Skin of body (tissue), 2 donors: Measurements from ENCODE around the gene BMP3. TPM values are rescaled to one million over a fixed set of nuclear protein-coding genes. Genes with fewer than 3 reads are reported as not detected.

ENCODE experiments used
- DNase-seq: peaks from one replicate; lab custom pipeline; 2025; lab: John Stamatoyannopoulos, UW
- total RNA-seq: library from RNA; depleted of rRNA; stranded (reverse); fragments of >200 nt; gene quantifications from one replicate; pipeline ENCODE4 v1.2.3, GENCODE V29; 2014

Gene BMP3
- total RNA-seq, 1 donor from 2014 or later: 1.5 TPM

DNA sequence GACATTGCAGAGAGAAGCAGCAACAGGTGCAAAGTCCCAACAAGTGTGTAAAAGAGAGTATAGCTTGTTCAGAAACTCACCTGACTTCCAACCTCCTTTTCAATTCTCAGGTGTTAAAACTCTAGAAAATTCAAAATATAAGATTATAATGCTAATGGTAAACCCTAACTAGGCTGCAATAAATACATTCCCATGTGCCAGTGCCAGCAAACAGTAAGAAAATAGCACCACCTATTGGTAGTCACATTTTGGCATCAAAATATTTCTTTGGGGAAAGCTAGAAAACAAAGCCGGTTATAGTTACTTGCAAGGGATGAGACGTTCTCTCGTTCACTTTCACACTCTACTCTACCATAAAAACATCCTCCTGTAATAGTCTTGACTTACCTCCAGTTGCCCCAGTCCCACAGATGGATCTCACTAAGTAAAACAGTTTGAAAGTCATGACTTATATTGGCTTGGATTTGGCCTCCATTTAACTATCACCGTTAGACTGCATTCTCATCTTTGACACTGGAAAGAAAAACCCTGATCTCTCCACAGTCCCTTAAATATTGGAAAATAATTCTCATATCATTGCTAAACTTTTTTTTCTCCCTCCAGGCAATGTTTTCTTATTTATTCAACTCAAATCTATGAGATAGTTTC lies 9.6 kb downstream of the BMP3 start:
- DNase-seq: peak; percentile 18

DNA sequence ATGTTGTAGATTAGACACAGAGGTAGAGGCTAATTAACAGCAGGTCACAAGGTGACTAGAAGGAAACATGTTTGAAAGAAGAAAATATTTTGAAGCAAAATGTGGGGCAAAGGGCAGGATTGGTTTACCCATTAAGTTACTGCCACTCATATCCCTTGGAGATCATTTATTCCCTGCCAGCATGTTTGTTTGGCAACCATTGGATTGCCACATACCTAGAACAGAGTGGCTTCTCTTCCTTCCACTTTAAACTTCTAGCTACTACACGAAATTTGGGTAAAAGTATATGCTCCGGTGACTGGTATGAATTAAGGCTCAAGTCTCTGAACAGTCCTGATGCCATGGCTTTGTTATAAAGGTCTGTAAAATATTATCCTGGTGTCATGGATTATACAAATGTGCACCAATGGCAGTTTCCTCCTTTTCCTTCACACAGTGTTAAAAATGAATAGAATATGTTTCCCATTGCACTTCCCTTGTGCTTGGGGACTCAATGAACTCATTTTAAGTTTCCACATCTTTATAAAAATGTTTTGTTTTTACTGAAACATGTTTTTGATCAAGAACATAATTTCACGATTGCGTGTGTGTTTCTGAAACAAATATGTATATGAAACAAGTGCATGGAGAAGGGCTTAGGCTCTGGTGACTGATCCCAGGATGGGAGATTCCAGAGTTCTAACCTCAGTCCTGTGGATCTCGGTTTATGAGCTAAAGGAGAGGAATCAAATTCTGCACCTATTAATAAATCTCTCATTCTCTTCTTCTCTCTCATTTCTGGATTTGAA lies 12.3 kb downstream of the BMP3 start:
- peak; percentile 23 for DNase-seq

DNA sequence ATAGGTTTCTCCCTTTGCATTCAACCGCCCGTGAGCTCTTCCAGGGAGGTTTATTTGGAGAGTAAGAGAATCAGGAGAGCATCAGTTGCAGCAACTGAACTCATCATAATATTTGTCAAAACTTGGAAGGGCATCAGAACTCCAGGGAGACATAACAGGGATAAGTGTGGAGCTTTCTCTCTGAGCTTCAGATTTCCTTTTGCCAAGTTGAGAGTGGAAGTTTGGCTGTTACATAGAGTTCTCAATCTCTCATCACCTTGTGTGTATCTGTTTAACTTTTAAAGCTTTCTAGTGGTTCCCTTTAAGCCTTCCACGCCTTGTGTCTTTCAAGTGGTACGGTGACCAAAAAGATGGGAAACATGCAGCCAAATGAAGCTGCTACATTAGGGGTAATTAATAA lies 18.8 kb downstream of the BMP3 start:
- DNase-seq: peak; percentile 44

DNA sequence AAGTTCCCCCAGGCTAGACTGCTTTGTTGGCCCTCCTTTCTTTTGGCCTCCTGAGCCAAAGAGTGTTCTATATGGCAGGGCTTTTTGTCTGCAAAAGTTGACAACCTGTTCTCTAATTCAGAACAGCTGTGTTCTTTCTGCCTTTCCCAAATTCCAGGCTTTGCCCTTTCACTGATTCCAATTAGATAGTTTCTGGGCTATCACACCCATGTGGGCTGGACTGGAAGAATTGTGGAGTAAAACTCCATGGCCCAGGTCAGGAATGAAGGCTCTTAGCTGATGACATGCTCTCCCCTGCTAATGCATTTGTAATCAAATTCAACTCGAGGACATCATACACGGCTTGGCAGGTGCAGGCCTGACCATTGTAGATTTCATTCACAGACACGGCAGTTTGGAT lies 19.4 kb downstream of the BMP3 start:
- DNase-seq: peak; percentile 35

DNA sequence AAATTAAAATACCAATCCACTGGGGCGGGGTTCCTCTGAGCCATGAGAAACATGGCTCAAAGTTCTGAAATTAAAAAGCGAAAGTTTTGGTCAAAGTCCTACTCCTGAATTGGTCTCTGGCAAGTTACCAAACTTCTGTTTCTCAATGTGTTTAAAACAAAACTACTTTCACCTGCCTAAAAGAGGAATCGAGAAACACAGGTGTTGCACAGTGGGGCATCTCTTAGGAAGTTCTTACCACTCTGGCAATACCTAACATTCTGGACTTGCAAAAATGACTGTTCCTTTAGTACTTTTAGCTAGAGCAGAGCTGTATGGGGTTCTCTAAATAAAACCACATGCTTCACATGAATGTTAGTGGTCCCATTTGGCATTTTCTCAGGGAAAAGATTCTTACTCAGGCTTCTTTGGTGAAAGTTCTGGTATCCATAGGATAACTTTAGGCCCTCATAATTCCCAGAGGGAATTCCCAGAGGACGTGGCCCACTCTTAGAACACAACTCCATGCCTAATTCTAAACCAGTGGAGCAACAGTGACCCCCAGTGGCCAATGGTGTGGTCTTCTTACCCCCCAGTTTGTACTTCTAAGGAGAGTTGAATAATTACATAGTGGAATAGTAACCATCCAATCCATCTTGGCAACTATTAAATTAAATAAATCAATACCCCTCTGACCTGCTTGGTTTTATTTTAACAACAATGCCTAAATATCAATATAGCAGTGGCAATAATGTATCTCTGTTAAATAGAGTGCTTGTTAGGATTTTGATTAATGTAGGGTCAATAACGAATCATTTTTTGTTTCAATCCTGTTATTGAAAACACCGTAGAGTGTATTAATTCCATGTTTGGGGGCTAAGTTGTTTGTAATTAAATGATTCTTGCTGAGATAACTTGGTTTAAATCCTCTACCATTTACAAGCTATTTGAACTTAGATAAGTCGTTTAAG lies 21.9 kb downstream of the BMP3 start:
- peak; percentile 33 for DNase-seq

DNA sequence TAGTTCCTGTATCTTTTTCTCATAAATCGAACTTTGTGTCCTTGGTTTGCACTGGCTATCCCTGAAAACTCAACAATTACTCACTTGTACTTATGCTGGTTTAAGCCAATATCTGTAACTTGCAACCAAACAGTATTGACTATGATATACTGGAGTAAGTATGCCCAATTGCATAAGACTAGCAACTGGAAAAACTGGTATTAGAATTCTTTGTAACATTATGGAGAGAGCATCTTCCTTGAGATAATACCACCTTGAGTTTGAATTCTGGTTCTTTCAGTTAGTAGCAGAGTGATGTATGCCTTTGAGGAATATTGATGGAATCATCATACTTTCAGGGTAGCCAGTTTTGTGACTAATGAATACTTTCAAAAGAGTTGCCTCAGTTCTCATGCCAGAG lies 28.1 kb downstream of the BMP3 start:
- no peak for DNase-seq

DNA sequence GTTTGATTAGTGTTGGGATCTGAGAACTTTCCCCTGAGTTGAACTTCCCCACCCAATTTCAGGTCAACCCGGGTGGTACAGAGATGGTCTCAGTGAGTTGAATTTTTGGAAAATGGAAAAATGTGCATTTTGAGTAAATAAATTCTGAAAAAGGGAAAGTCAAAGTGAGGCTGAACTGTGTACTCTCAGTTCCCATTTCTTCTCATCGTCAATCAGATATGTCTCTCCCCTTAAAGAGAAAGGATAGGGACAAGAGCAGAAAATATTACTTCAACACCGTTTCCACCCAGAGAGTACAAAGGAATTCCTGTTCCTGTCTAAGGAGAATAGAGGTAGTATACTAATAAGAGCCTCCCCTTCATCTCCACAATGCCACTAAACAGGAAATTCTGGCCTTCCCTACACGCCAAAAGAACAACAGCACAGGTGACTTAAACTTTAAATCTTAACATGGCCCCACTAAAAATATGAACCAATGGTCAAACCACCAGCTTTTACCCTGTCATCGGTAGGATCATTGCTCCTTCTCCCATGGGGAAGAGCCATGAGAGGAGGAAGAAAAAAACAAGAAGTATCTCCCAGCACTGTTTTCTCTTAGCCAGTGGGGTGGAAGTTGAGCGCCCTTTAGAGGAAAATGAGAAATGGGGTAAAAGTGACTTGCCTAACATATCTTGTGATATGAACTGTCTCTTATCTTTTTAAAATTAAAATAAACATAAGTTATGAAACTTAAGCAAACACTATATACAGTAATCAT lies 30.3 kb downstream of the BMP3 start:
- DNase-seq: no peak

DNA sequence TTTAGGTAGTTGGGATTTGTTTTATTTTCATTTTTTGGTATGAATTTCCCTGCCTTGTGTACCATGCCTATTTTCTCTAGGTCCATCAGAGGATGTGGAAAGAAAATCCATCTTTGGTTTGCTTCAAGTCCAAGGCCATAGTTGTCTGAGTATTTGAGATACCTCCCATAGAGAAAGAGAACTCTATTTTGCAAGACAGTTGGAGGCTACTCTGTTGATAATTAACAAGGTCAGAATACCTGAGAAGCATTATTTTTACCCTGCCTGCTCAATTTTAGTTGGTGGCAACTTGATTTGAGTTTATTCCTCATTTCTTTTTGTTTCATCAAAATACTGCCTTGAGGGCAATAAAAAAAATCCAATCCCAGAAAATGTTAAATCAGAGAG lies 30.8 kb downstream of the BMP3 start:
- DNase-seq: no peak

DNA sequence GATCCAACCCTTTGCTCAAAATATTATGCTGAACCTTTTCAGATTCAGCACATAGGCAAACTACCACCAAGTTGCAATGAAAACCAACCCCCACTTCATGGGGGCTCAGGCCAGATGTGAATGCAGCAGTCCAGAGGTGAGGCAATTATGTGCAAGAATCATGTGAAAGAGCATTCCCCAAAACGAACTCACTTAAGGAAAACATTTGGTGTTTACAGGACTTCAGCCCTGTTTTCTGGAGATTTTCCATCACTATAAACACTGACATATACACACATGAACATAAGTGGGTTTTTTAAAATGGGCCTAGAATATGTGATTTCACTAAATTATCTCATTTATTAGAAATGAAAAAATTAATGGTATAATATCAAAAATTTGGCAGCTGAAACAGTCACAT lies 31.5 kb downstream of the BMP3 start:
- no peak for DNase-seq

DNA sequence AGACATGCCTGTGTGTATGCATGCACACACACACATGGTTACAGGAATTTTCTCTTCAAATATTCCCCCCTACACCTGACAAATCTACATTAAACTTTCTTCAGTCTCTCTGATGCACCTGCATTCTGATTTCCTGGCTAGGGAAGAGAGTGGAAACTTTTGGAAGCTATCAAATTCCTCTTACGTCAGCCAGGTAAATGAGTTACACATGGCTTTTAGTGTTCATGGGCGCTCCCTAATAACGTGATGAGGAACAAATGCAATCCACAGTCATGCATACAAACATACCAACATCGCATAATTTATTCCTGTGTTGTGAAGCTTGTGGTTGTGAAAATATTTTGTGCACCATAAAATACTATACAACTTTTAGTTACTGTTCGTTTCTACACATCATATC lies 34.9 kb downstream of the BMP3 start:
- no peak for DNase-seq

DNA sequence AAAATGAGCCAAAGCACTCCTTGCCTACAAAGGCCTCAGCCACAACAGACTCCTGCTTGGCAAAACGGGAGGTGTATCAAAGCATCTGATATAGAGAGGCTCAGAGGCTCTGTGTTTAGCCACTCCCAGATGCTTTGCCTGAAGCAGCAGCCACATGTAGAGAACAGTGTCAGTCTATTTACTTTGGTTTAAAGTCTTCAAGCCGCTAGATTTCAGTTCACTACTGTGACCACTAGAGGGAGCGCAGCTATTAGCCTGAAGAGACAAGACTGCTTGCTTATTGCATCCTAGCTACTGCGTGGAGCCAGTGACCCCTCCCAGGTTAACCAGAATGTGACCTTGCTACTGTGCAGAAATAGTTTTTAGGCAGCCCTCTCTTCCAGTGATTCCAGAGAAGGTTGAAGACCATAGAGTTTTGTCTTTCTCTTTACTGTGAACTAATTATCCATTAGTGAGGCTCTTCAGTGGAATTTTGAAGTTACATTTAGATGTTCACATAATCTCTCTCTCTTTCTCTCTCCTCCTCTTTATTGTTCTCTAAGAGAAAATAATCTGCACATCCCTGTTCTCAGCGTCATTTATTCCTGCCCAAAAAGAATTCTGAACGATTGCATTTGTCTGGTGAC lies 39.3 kb downstream of the BMP3 start:
- peak; percentile 81 for DNase-seq

DNA sequence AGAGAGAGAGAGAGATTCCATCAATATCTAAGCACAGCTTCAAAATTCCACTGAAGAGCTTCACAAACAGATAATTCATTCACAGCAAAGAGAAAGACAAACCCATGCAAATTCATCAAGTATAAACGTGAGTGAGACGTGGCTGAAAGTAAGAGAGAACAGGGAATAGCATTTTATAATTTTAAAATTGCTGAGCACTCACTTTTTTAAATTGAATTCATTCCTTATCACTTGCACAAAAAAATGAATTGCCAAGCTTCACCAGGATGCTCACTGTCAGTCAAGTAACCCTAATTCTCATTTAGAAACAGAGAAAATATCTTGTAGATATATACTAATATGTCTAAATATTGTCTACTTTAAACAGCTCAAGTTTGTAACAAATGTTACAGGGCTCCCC lies 40.5 kb downstream of the BMP3 start:
- DNase-seq: no peak

DNA sequence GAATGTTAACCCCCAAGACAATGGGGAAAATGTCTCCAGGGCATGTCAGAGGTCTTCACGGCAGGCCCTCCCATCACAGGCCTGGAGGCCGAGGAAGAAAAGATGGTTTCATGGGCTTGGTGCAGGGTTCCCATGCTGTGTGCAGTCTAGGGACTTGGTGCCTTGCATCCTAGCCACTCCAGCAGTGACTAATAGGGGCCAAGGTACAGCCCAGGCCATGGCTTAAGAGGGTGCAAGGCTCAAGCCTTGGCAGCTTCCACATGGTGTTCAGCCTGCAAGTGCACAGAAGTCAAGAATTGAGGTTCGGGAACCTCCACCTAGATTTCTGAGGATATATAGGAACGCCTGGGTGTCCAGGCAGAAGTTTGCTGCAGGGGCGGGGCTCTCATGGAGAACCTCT lies 50.6 kb downstream of the BMP3 start:
- no peak for DNase-seq

DNA sequence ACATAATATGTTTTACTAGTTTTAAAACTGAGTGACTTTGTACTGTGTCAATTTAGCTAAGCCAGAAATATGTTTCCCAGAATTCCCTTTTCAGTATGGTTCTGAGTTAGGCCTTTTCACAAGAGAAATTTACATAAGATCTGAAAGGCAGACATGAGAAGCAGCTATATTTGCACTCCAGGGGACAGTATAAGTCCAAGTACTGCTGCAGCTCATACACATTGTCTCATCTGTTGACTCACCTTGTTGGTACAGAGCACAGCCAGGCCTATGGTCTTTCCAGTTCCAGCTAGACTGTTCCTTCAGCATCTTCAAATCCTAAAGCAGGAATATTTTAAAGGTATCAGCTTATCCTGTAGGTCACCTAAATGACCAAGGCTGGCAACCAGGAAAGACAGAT lies 53.5 kb downstream of the BMP3 start:
- DNase-seq: no peak

DNA sequence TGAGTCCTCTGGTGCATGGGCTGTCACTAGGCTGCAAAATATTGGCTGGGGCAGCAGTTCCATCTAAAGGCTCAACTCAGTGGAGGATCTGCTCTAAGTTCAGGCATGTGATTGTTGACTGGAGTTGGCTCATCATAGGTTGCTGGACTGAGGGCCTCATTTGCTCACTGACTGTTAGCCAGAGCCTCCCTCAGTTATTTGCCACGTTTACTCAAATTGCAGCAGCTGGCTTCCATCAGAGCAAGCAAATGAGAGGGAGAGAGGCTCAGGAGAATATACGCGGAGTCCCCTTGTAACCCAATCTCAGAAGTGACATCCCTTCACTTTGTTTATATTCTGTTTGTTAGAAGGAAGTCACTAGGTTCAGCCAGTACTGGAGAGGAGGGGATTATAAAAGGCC lies 54.1 kb downstream of the BMP3 start:
- DNase-seq: no peak

DNA sequence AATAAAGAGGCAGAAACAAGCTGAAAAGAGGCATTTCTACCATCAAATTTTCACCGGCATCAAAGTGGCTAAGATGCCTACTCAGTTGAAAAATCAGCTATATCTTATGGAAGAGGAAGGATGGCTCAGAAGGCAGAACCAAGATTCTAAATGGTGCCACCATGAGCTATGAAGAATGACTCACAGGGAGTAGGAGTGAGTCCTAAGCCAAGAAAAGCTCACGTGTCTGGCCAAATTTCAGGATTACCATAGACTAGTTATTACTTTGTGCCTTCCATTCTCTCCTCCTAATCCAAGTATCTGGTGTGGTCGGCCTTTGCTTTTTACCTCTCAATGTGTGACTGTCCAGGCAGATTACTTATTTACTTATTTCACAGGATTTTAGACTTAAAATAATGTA lies 54.8 kb downstream of the BMP3 start:
- no peak for DNase-seq

DNA sequence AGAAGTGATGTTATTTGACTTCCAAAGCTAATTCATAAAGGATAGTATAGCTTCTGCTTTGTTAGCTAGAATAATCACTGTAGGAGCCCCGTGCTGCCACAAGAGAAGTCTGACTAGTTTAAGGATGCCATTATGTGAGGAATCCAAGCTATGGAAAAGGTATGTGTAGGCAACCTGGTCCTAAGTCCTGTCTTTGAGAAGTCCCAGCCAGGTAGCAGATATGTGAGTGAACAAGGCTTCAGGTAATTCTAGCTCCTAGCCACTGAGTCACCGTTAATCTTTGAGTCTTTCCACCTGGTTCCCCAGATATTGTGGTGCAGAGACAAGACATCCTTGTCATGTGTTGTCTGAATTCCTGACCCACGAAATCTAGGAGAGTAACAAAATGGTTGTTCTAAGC lies 55.5 kb downstream of the BMP3 start:
- no peak for DNase-seq

DNA sequence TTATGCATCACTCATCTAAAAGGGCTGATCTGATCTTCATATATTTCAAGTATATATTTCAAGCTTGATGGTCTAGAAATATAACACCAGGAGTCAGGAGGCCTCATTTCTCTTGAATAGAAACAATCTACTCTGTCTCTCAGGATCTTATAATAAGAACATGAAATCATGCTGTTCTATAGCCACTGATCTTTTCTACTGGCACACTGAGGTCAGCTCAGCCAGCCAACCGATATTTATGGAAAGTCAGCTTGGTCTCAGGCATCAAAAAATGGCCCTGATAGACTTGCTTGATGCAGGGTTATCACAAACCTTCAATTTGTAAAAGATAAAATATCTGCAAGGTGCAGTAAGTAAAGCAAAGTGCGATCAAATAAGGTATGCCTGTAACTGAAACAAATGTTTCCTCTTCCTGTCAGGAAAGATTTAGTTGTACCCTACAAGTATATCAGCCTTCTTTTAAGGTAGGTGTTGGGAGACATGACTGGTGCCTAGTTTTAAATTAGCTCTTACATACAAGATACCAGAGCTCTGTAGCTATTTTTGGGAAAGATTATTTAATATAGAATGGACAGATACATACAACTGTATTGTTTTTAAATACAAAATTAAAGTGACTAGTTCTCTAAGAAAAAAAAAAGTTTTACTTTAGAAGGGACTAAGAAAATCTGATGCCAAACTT lies 63.4 kb downstream of the BMP3 start:
- DNase-seq: no peak

DNA sequence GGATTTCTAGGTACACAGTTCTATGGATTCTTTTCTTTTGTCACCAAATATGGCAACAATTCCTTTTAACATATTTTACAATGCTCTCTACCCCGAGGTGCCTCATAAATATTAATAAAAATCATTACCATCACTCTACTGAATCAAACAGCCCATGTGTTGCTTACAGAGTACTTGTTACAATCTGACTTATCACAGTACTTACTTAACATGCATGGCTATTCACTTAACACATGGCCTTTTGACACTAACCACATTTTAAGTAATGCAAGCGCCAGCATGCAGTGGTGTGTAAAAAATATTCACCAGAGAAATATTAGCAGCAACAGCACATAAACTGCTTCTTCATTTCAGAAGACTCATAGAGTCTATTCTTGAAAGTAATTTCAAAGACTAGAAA lies 64.9 kb downstream of the BMP3 start:
- no peak for DNase-seq

DNA sequence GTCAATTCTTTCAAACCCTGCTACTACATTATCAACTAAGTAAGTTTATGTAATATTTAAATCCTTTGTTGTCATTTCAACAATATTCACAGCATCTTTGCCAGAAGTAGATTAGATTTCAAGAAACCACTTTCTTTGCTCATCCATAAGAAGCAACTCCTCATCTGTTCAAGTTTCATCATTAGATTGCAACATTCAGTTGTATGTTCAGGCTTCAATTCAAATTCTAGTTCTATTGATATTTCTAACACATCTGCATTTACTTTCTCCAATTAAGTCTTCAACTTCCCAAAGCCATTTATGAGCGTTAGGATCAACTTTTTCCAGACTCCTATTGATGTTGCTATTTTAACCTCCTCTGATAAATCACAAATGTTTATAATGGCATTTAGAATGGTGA lies 66.1 kb downstream of the BMP3 start:
- DNase-seq: peak; percentile 56
